CD14-positive monocyte (primary cell): ENCODE measurements around the gene GABRB2. TPM values are rescaled to one million over a fixed set of nuclear protein-coding genes. Genes with fewer than 3 reads are reported as not detected.

ENCODE experiments used
- DNase-seq, 3 donors: peaks; one replicate each; pipeline ENCODE4 v3.0.0-alpha.2; 2011 to 2022
- H2AFZ ChIP-seq: 2 replicates; pipeline ENCODE4 v1.6.0; 2012; ENCODE audit warnings: mild to moderate bottlenecking, low read depth, low read length, inconsistent platforms; ENCODE audit not compliant: insufficient read depth, poor library complexity, severe bottlenecking
- H3K27ac ChIP-seq, 2 donors: 1 replicate in 1 of 2; 2 replicates in 1 of 2; pipeline ENCODE4 v1.5.1; 2012 to 2013; ENCODE audit warnings: low read length in 2 of 2, control low read depth in 1 of 2, inconsistent platforms in 1 of 2, low read depth in 1 of 2, mild to moderate bottlenecking in 1 of 2
- H3K27me3 ChIP-seq, 2 donors: one replicate each; pipeline versions ENCODE4 v1.6.0 to v1.6.1; 2011 to 2013; ENCODE audit warnings: low read length in 2 of 2; ENCODE audit not compliant: control insufficient read depth in 2 of 2, insufficient read depth in 2 of 2
- H3K36me3 ChIP-seq, 2 donors: replicated peaks in 1 of 2; 1 replicate in 1 of 2; 2 replicates in 1 of 2; pipeline versions ENCODE4 v1.5.1 to v1.6.1; 2012 to 2013; ENCODE audit warnings: low read length in 2 of 2, control low read depth in 1 of 2, inconsistent platforms in 1 of 2, mild to moderate bottlenecking in 1 of 2; ENCODE audit not compliant: insufficient read depth in 2 of 2, control insufficient read depth in 1 of 2
- H3K4me1 ChIP-seq, 2 donors: 1 replicate in 1 of 2; 2 replicates in 1 of 2; pipeline versions ENCODE4 v1.5.1 to v1.6.1; 2012 to 2013; ENCODE audit warnings: low read length in 2 of 2, control low read depth in 1 of 2, inconsistent platforms in 1 of 2, mild to moderate bottlenecking in 1 of 2, moderate library complexity in 1 of 2; ENCODE audit not compliant: insufficient read depth in 2 of 2, control insufficient read depth in 1 of 2
- H3K4me2 ChIP-seq: replicated peaks from 2 replicates; pipeline ENCODE3; 2012; ENCODE audit warnings: low read length, moderate library complexity, mild to moderate bottlenecking; ENCODE audit not compliant: poor library complexity, severe bottlenecking; ENCODE audit errors: extremely low read depth
- H3K4me3 ChIP-seq, 3 experiments: fragments of 200-600 bp in 1 of 3; sonication (generic) in 1 of 3; replicated peaks in 1 of 3; 1 replicate in 2 of 3; 2 replicates in 1 of 3; pipeline ENCODE4 v1.5.1; 2011 to 2013; ENCODE audit warnings: low read length in 3 of 3, mild to moderate bottlenecking in 3 of 3, control low read depth in 2 of 3, low read depth in 2 of 3, inconsistent platforms in 1 of 3, moderate library complexity in 1 of 3
- H3K79me2 ChIP-seq: 2 replicates; pipeline ENCODE4 v1.6.0; 2012; ENCODE audit warnings: mild to moderate bottlenecking, control low read depth, inconsistent platforms, low read length, moderate library complexity; ENCODE audit not compliant: insufficient read depth
- H3K9ac ChIP-seq: 2 replicates; pipeline ENCODE4 v1.6.0; 2017; ENCODE audit warnings: low read length, mild to moderate bottlenecking; ENCODE audit not compliant: insufficient read depth, poor library complexity, severe bottlenecking
- H3K9me3 ChIP-seq, 2 donors: replicated peaks in 1 of 2; 1 replicate in 1 of 2; 2 replicates in 1 of 2; pipeline versions ENCODE4 v1.5.1 to v1.6.1; 2012 to 2013; ENCODE audit warnings: low read length in 2 of 2, control low read depth in 1 of 2; ENCODE audit not compliant: control insufficient read depth in 1 of 2, insufficient read depth in 1 of 2
- H4K20me1 ChIP-seq: 2 replicates; pipeline ENCODE4 v1.6.0; 2012; ENCODE audit warnings: mild to moderate bottlenecking, low read length, control low read depth, moderate library complexity; ENCODE audit not compliant: insufficient read depth
- H3K27ac Mint-ChIP-seq, 7 donors: one replicate each; pipeline ENCODE4 v1.8.0; 2020; ENCODE audit warnings: mild to moderate bottlenecking in 7 of 7, mixed read lengths in 7 of 7, moderate library complexity in 6 of 7, inconsistent platforms in 2 of 7
- H3K27me3 Mint-ChIP-seq, 3 donors: one replicate each; pipeline ENCODE4 v1.8.0; 2021 to 2022; ENCODE audit warnings: low read depth in 3 of 3, mild to moderate bottlenecking in 3 of 3, mixed read lengths in 3 of 3, moderate library complexity in 3 of 3, inconsistent platforms in 1 of 3
- H3K36me3 Mint-ChIP-seq, 2 donors: one replicate each; pipeline ENCODE4 v1.8.0; 2020; ENCODE audit warnings: mixed read lengths in 2 of 2, inconsistent platforms in 1 of 2, mild to moderate bottlenecking in 1 of 2
- H3K4me1 Mint-ChIP-seq: one replicate; pipeline ENCODE4 v1.8.0; 2020; ENCODE audit warnings: mild to moderate bottlenecking, mixed read lengths
- H3K4me3 Mint-ChIP-seq, 2 donors: one replicate each; pipeline ENCODE4 v1.8.0; 2020; ENCODE audit warnings: mild to moderate bottlenecking in 2 of 2, mixed read lengths in 2 of 2, moderate library complexity in 1 of 2
- H3K9me3 Mint-ChIP-seq, 7 donors: one replicate each; pipeline ENCODE4 v1.8.0; 2020 to 2022; ENCODE audit warnings: mixed read lengths in 7 of 7, mild to moderate bottlenecking in 6 of 7, moderate library complexity in 6 of 7, inconsistent platforms in 2 of 7
- WGBS: methylation state at CpG from one replicate; pipeline ENCODE4 v1.1.5; 2013; ENCODE audit warnings: missing lambda C conversion rate; ENCODE audit not compliant: insufficient coverage; 5-methylcytosine and 5-hydroxymethylcytosine counted together
- intact Hi-C, 2 donors: fragments of 100-400 bp; cut with micrococcal nuclease; formaldehyde crosslinking; loops; one replicate each; pipeline versions ENCODE4 v1.15.0 to v1.15.1; 2023
- polyA plus RNA-seq, 3 donors: library from polyadenylated mRNA; depleted of rRNA in 1 of 3; unstranded in 2 of 3; stranded (reverse) in 1 of 3; fragments of 300-500 nt in 2 of 3; fragments of >200 nt in 1 of 3; fragmentation: Illumina TruSeq in 2 of 3; gene quantifications; 1 replicate in 2 of 3; 2 replicates in 1 of 3; pipeline ENCODE4 v1.2.3, GENCODE V29; 2012 to 2021
- TF ChIP-seq, protein P1 (sequence below): fragments of 200-600 bp; IDR thresholded peaks from one replicate; pipeline ENCODE4 v1.8.0; 2022; ENCODE audit warnings: antibody characterized with exemption, mild to moderate bottlenecking

The GABRB2 gene
- polyA plus RNA-seq, 3 donors, result not detected

DNA sequence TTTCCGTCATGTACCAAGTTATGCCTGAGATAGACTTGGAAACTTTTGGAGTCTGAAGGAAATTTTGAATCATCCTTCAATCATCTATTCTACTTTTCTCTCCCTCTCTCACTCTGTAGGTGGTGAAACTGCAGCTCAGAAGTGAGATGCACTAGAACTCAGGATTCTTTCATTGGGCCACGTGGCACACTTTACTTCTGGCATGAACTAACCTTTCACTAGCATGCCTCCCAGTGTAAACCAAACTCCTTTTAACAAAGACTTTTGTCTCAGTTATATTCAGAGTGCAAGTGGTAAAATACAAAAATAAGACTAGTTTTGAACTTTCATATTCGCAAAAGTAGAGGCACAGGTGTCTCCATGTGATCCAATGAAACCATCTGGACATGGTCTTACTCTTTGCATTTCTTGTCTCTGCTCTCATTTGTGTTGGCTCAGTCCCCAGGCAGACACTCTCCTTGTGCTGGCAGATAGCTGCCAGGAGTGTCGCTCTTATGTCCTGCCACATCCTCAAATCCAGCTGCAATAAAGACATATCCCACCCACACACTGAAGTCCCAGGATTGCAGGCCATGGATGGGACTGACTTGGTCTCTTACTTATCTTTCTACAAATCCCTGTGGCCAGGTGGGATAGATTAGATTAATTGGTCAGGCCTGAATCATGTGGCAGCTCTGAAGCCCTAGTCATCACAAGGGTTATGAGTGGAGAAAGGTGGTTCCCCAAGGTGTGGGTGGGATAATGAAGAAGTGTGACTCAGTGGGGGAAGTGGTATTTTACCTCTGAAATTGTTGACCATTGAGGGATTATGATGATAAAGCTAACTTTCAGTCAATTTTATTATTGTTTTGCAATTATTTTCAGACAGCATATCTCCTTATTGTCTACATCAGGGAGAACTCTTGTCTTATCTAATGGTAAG is 267.5 kb downstream of the GABRB2 start:
- intact Hi-C loops, result no loop called here
- H3K4me1 Mint-ChIP-seq, result no peaks in the 10 kb centered on the region

DNA sequence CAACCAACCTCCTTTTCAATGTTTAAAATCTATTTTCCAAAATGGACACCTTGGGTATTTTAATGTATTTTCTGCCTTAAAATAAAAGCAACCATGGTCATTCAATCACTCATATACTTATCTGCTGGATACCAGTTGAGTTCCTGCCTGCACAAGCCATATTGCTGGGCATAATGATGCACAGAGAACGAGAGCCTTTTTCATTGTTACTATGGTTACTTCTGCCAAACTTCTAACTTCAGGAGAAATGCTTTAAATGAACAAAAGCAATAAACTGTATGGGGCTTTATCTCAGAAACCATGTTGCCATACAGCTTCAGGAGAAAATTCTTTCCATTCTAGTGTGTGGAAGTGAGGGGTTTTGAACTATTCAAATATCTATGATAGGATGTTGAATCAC is 269.5 kb downstream of the GABRB2 start:
- WGBS, result no CpG with 5 or more reads among the region's 1 CpG
- Mint-ChIP-seq H3K27me3 (peaks cover 0 to 2% (median 0%) of the 10 kb centered on the region in 3 donors), H3K4me3 (no peak overlapping the region), H3K36me3 (no peaks in the 10 kb centered on the region), H3K27ac (no peak overlapping the region), H3K4me1 (no peaks in the 10 kb centered on the region), H3K9me3 (peaks cover 0 to 3% (median under 1%) of the 10 kb centered on the region in 7 donors)
- H3K4me1 ChIP-seq, result no peaks in the 10 kb centered on the region
- H2AFZ ChIP-seq, result no peak overlapping the region
- TF ChIP-seq, protein P1, sequence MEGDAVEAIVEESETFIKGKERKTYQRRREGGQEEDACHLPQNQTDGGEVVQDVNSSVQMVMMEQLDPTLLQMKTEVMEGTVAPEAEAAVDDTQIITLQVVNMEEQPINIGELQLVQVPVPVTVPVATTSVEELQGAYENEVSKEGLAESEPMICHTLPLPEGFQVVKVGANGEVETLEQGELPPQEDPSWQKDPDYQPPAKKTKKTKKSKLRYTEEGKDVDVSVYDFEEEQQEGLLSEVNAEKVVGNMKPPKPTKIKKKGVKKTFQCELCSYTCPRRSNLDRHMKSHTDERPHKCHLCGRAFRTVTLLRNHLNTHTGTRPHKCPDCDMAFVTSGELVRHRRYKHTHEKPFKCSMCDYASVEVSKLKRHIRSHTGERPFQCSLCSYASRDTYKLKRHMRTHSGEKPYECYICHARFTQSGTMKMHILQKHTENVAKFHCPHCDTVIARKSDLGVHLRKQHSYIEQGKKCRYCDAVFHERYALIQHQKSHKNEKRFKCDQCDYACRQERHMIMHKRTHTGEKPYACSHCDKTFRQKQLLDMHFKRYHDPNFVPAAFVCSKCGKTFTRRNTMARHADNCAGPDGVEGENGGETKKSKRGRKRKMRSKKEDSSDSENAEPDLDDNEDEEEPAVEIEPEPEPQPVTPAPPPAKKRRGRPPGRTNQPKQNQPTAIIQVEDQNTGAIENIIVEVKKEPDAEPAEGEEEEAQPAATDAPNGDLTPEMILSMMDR, result no peak
- H3K4me2 ChIP-seq, result no peak overlapping the region
- DNase-seq, result no peak
- no peak overlapping the region for H3K9ac ChIP-seq
- no peaks in the 10 kb centered on the region for H4K20me1 ChIP-seq
- H3K27me3 ChIP-seq, result no peaks in the 10 kb centered on the region
- H3K79me2 ChIP-seq, result no peaks in the 10 kb centered on the region
- no peaks in the 10 kb centered on the region for H3K36me3 ChIP-seq
- intact Hi-C loops, result no loop called here
- no peaks in the 10 kb centered on the region for H3K9me3 ChIP-seq
- no peak overlapping the region for H3K27ac ChIP-seq
- H3K4me3 ChIP-seq, result no peak overlapping the region

More for the DNA sequence above, 267.5 kb downstream of the GABRB2 start:
- DNase-seq, result no peak
- peaks cover 0 to 4% (median 0%) of the 10 kb centered on the region in 7 donors for H3K9me3 Mint-ChIP-seq
- H3K4me3 Mint-ChIP-seq, result no peak overlapping the region
- H3K4me2 ChIP-seq, result no peak overlapping the region
- H3K4me1 ChIP-seq, result no peaks in the 10 kb centered on the region
- H4K20me1 ChIP-seq, result no peaks in the 10 kb centered on the region
- no peaks in the 10 kb centered on the region for H3K9me3 ChIP-seq
- H3K27me3 Mint-ChIP-seq, result peaks cover 0 to 2% (median 0%) of the 10 kb centered on the region in 3 donors
- no peaks in the 10 kb centered on the region for H3K36me3 ChIP-seq
- no peak overlapping the region for H3K27ac ChIP-seq
- no peaks in the 10 kb centered on the region for H3K36me3 Mint-ChIP-seq
- H3K27ac Mint-ChIP-seq, result no peak overlapping the region
- 94% methylated on average over 2 of the region's 4 CpGs for WGBS
- no peak overlapping the region for H3K9ac ChIP-seq
- no peak overlapping the region for H3K4me3 ChIP-seq
- TF ChIP-seq, protein P1, result no peak
- no peaks in the 10 kb centered on the region for H3K79me2 ChIP-seq
- H2AFZ ChIP-seq, result no peak overlapping the region
- no peaks in the 10 kb centered on the region for H3K27me3 ChIP-seq
